A673 (cell line): ENCODE results near the gene FAU.
A peak's percentile ranks its signal among the peaks of the same experiment; 100 is the strongest.

ENCODE experiments used
- EZH2 ChIP-seq: fragments of 200-600 bp; sonication (generic); IDR thresholded peaks from 2 replicates; pipeline ENCODE4 v1.6.1; 2017; ENCODE audit warnings: borderline replicate concordance, low read depth, mild to moderate bottlenecking, mixed read lengths, antibody characterized with exemption, low read length; ENCODE audit not compliant: poor library complexity, severe bottlenecking
- TF ChIP-seq, protein P1 (sequence below): fragments of 300-800, 200-600 bp; sonication (generic); conservative IDR thresholded peaks from 2 replicates; pipeline ENCODE4 v1.5.1; 2017; ENCODE audit warnings: low read depth, mild to moderate bottlenecking, antibody characterized with exemption, low read length, moderate library complexity, mixed read lengths

DNA sequence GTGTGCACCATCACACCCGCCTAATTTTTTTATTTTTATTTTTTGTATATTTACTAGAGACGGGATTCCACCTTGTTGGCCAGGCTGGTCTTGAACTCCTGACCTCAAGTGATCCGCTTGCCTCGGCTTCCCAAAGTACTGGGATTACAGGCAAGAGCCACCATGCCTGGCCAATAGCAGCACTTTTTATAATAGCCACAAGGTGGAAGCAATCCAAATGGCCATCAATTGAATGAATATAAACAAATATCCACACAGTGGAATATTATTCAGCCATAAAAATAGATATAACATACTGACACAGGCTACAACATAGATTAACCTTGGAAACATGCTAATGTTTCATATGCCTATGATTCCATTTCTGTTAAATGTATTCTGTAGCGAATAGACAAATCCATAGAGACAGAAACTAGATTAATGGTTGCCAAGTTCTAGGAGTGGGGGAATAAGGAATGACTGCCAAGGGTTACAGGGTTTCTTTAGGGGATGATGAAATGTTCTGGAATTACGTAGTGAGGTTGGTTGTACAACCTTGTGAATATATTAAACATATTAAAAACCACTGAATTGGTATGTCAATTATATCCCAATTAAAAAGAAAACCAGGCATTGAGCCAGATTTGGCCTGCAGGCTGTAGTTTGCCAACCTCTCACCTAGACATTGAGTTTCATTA, 21.1 kb downstream of the FAU start:
- TF ChIP-seq EZH2 = no peak
- TF ChIP-seq, protein P1, sequence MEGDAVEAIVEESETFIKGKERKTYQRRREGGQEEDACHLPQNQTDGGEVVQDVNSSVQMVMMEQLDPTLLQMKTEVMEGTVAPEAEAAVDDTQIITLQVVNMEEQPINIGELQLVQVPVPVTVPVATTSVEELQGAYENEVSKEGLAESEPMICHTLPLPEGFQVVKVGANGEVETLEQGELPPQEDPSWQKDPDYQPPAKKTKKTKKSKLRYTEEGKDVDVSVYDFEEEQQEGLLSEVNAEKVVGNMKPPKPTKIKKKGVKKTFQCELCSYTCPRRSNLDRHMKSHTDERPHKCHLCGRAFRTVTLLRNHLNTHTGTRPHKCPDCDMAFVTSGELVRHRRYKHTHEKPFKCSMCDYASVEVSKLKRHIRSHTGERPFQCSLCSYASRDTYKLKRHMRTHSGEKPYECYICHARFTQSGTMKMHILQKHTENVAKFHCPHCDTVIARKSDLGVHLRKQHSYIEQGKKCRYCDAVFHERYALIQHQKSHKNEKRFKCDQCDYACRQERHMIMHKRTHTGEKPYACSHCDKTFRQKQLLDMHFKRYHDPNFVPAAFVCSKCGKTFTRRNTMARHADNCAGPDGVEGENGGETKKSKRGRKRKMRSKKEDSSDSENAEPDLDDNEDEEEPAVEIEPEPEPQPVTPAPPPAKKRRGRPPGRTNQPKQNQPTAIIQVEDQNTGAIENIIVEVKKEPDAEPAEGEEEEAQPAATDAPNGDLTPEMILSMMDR = peak; percentile 29; the same call in 1 of the 2 replicates
